Measurements from ENCODE around the gene DGCR2. TPM values are rescaled to one million over a fixed set of nuclear protein-coding genes. Genes with fewer than 3 reads are reported as not detected.
A peak's percentile ranks its signal among the peaks of the same experiment; 100 is the strongest.

Gene DGCR2
- total RNA-seq, 1 experiment from 2014 or later = 41.1 TPM

- Histone ChIP-seq H3K27ac (ENCODE audit: low read depth, low read length, poor library complexity, severe bottlenecking) (no peak overlapping the region), H3K4me1 (ENCODE audit: insufficient read depth, low read length, poor library complexity, severe bottlenecking) (peaks cover 14% of the 10 kb centered on the region), H3K27me3 (replicated peaks; ENCODE audit: insufficient read depth, low read depth, low read length, poor library complexity) (no peaks in the 10 kb centered on the region), H3K9me3 (ENCODE audit: low read depth, low read length, poor library complexity, severe bottlenecking) (no peaks in the 10 kb centered on the region), H3K36me3 (ENCODE audit: insufficient read depth, low read length, poor library complexity, severe bottlenecking) (peaks cover 3% of the 10 kb centered on the region), H3K4me3 (ENCODE audit: low read depth, low read length, poor library complexity, severe bottlenecking) (no peak overlapping the region)
- ChIA-PET POLR2A (ENCODE audit: low non-redundant PET) (no interaction called here), CTCF (no interaction called here)
- no peak for TF ChIP-seq EZH2 (IDR thresholded peaks at IDR 0.05; ENCODE audit: borderline replicate concordance, low read depth, low read length, poor library complexity, severe bottlenecking)
- no peak for TF ChIP-seq CTCF (conservative IDR thresholded peaks at IDR 0.05; ENCODE audit: low read depth, low read length)
- intact Hi-C loops (cut with micrococcal nuclease; ENCODE audit: unreplicated experiment) = no loop called here
- BruUV-seq (replicated peaks) = no TSS peak
- no peak for DNase-seq (ENCODE audit: low spot score)
Measured at GRCh38 chr22:19110646-19111045, 11.6 kb downstream of the DGCR2 start.

DNA sequence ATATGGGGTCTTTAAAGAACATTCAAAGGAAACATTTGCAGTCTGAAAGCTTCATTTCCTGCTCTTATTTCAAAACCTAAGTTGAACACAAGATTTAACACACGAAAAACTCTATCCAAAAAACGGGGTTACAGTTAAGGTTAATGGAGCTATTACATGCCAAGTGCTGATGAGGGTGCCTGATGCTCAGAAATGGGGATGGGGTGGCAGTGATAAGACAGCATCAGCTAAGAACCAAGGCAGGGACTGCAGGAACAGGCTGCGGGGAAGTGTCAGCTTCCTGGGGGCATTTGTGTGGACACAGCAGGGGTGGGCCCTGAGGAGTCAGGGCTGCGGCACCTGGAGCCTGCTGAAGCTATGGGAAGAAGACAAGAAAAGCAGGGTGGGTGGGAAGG lies 12.2 kb downstream of the DGCR2 start:
- H3K4me1 ChIP-seq (ENCODE audit: insufficient read depth, low read length, poor library complexity, severe bottlenecking) = peaks cover 14% of the 10 kb centered on the region
- POLR2A ChIA-PET (ENCODE audit: low non-redundant PET) = interaction anchor here (0.8 kb wide), 1 partner anchor 9 kb away, joined by 3 read pairs; no protein-coding TSS in a partner anchor
- no peak for DNase-seq (ENCODE audit: low spot score)
- no peaks in the 10 kb centered on the region for H3K9me3 ChIP-seq (ENCODE audit: low read depth, low read length, poor library complexity, severe bottlenecking)
- no peak for TF ChIP-seq EZH2 (IDR thresholded peaks at IDR 0.05; ENCODE audit: borderline replicate concordance, low read depth, low read length, poor library complexity, severe bottlenecking)
- no peak for TF ChIP-seq CTCF (conservative IDR thresholded peaks at IDR 0.05; ENCODE audit: low read depth, low read length)
- BruUV-seq (replicated peaks) = no TSS peak
- CTCF ChIA-PET = no interaction called here
- H3K27me3 ChIP-seq (replicated peaks; ENCODE audit: insufficient read depth, low read depth, low read length, poor library complexity) = no peaks in the 10 kb centered on the region
- no peak overlapping the region for H3K4me3 ChIP-seq (ENCODE audit: low read depth, low read length, poor library complexity, severe bottlenecking)
- peaks cover 3% of the 10 kb centered on the region for H3K36me3 ChIP-seq (ENCODE audit: insufficient read depth, low read length, poor library complexity, severe bottlenecking)
- no peak overlapping the region for H3K27ac ChIP-seq (ENCODE audit: low read depth, low read length, poor library complexity, severe bottlenecking)
- intact Hi-C loops (cut with micrococcal nuclease; ENCODE audit: unreplicated experiment) = no loop called here

GRCh38 chr22:19109198-19110063 lies 12.8 kb downstream of the DGCR2 start:
- no peaks in the 10 kb centered on the region for H3K9me3 ChIP-seq (ENCODE audit: low read depth, low read length, poor library complexity, severe bottlenecking)

More at GRCh38 chr22:19109198-19110063, 12.8 kb downstream of the DGCR2 start:
- TF ChIP-seq EZH2 (IDR thresholded peaks at IDR 0.05; ENCODE audit: borderline replicate concordance, low read depth, low read length, poor library complexity, severe bottlenecking) (no peak), CTCF (conservative IDR thresholded peaks at IDR 0.05; ENCODE audit: low read depth, low read length) (no peak)
- Histone ChIP-seq H3K4me3 (ENCODE audit: low read depth, low read length, poor library complexity, severe bottlenecking) (no peak overlapping the region), H3K36me3 (ENCODE audit: insufficient read depth, low read length, poor library complexity, severe bottlenecking) (peaks cover 3% of the 10 kb centered on the region), H3K4me1 (ENCODE audit: insufficient read depth, low read length, poor library complexity, severe bottlenecking) (peaks cover 14% of the 10 kb centered on the region), H3K27me3 (replicated peaks; ENCODE audit: insufficient read depth, low read depth, low read length, poor library complexity) (no peaks in the 10 kb centered on the region), H3K27ac (ENCODE audit: low read depth, low read length, poor library complexity, severe bottlenecking) (no peak overlapping the region)
- CTCF ChIA-PET = no interaction called here
- POLR2A ChIA-PET (ENCODE audit: low non-redundant PET) = interaction anchor here (0.6 to 0.8 kb wide), 2 partner anchors 10 to 97 kb away, joined by 3 to 4 read pairs; no protein-coding TSS in a partner anchor
- no TSS peak for BruUV-seq (replicated peaks)
- DNase-seq (ENCODE audit: low spot score) = peak; percentile 30
- intact Hi-C loops (cut with micrococcal nuclease; ENCODE audit: unreplicated experiment) = no loop called here
